Measurements from ENCODE around the gene PPP2R5C. TPM values are rescaled to one million over a fixed set of nuclear protein-coding genes. Genes with fewer than 3 reads are reported as not detected.

Gene PPP2R5C
- total RNA-seq, 1 experiment from 2014 or later = 80.3 TPM

GRCh38 chr14:101965181-101965544 lies 203.7 kb downstream of the PPP2R5C start:
- BruUV-seq (replicated peaks) = no TSS peak
- intact Hi-C loops (cut with micrococcal nuclease; ENCODE audit: unreplicated experiment) (loop anchor here (10.0 kb wide), 1 partner anchor 350 kb away; the partner anchor contains the start of gene ZNF839), in situ Hi-C loops (cut with HindIII; ENCODE audit: low pct_unique_long_range_greater_than_20kb, low sequenced_read_pairs) (no loop called here)
- H3K9me3 ChIP-seq (ENCODE audit: control insufficient read depth, insufficient read depth, low read depth, low read length) = no peaks in the 10 kb centered on the region
- peak overlapping the region; percentile 86 for H3K27ac ChIP-seq (ENCODE audit: low read length)
- ChIA-PET POLR2A (interaction anchor here (0.7 kb wide), 1 partner anchor 104 kb away, joined by 5 read pairs; no protein-coding TSS in a partner anchor), CTCF (no interaction called here)
- TF ChIP-seq TCF7L2 (IDR thresholded peaks at IDR 0.05; ENCODE audit: low read depth, low read length) = no peak
- no peak for TF ChIP-seq SIN3A (IDR thresholded peaks at IDR 0.05; ENCODE audit: borderline replicate concordance, insufficient read depth, low read depth, low read length)
- TF ChIP-seq REST (IDR thresholded peaks at IDR 0.05; ENCODE audit: insufficient read depth in 1 of 2, low read depth in 2 of 2, low read length in 1 of 2) = no peak
- TF ChIP-seq, protein P1, sequence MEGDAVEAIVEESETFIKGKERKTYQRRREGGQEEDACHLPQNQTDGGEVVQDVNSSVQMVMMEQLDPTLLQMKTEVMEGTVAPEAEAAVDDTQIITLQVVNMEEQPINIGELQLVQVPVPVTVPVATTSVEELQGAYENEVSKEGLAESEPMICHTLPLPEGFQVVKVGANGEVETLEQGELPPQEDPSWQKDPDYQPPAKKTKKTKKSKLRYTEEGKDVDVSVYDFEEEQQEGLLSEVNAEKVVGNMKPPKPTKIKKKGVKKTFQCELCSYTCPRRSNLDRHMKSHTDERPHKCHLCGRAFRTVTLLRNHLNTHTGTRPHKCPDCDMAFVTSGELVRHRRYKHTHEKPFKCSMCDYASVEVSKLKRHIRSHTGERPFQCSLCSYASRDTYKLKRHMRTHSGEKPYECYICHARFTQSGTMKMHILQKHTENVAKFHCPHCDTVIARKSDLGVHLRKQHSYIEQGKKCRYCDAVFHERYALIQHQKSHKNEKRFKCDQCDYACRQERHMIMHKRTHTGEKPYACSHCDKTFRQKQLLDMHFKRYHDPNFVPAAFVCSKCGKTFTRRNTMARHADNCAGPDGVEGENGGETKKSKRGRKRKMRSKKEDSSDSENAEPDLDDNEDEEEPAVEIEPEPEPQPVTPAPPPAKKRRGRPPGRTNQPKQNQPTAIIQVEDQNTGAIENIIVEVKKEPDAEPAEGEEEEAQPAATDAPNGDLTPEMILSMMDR (IDR thresholded peaks at IDR 0.05) = no peak
- TF ChIP-seq POLR2AphosphoS5 (IDR thresholded peaks at IDR 0.05; ENCODE audit: low read depth, low read length) = no peak
- ATAC-seq (peak; percentile 47), DNase-seq (ENCODE audit: low read depth, low spot score) (no peak)
- H3K27me3 ChIP-seq (ENCODE audit: control insufficient read depth, insufficient read depth, low read length) = no peaks in the 10 kb centered on the region
- H3K4me3 ChIP-seq (ENCODE audit: low read depth in 2 of 2, low read length in 2 of 2) = peak overlapping the region; percentile 87
- H3K4me1 ChIP-seq (ENCODE audit: control insufficient read depth, insufficient read depth, low read length) = peaks cover 18% of the 10 kb centered on the region
- no peaks in the 10 kb centered on the region; the same call in 1 of the 2 replicates for H3K36me3 ChIP-seq (ENCODE audit: control insufficient read depth, insufficient read depth, low read length)

GRCh38 chr14:101965770-101966722 lies 204.5 kb downstream of the PPP2R5C start:
- Histone ChIP-seq H3K9me3 (ENCODE audit: control insufficient read depth, insufficient read depth, low read depth, low read length) (no peaks in the 10 kb centered on the region), H3K36me3 (ENCODE audit: control insufficient read depth, insufficient read depth, low read length) (no peaks in the 10 kb centered on the region; the same call in 1 of the 2 replicates), H3K4me1 (ENCODE audit: control insufficient read depth, insufficient read depth, low read length) (peaks cover 21% of the 10 kb centered on the region), H3K27ac (ENCODE audit: low read length) (peak overlapping the region; percentile 86), H3K27me3 (ENCODE audit: control insufficient read depth, insufficient read depth, low read length) (no peaks in the 10 kb centered on the region), H3K4me3 (ENCODE audit: low read depth in 2 of 2, low read length in 2 of 2) (peak overlapping the region; percentile 87)
- in situ Hi-C loops (cut with HindIII; ENCODE audit: low pct_unique_long_range_greater_than_20kb, low sequenced_read_pairs) (no loop called here), intact Hi-C loops (cut with micrococcal nuclease; ENCODE audit: unreplicated experiment) (loop anchor here (10.0 kb wide), 1 partner anchor 349 kb away; the partner anchor contains the start of gene ZNF839)
- DNase-seq (ENCODE audit: low read depth, low spot score) (no peak), ATAC-seq (no peak)
- POLR2A ChIA-PET = interaction anchor here (0.7 kb wide), 1 partner anchor 105 kb away, joined by 5 read pairs; no protein-coding TSS in a partner anchor
- BruUV-seq (replicated peaks) = TSS peak; percentile 62
- CTCF ChIA-PET = interaction anchor here (0.7 kb wide), 1 partner anchor 195 kb away, joined by 3 read pairs; no protein-coding TSS in a partner anchor
- TF ChIP-seq TCF7L2 (IDR thresholded peaks at IDR 0.05; ENCODE audit: low read depth, low read length) = no peak
- TF ChIP-seq, protein P1 (IDR thresholded peaks at IDR 0.05) = no peak
- no peak for TF ChIP-seq SIN3A (IDR thresholded peaks at IDR 0.05; ENCODE audit: borderline replicate concordance, insufficient read depth, low read depth, low read length)
- no peak for TF ChIP-seq POLR2AphosphoS5 (IDR thresholded peaks at IDR 0.05; ENCODE audit: low read depth, low read length)
- no peak for TF ChIP-seq REST (IDR thresholded peaks at IDR 0.05; ENCODE audit: insufficient read depth in 1 of 2, low read depth in 2 of 2, low read length in 1 of 2)
